ENCODE measurements around the gene WWTR1.
A peak's percentile ranks its signal among the peaks of the same experiment; 100 is the strongest.

Gene WWTR1

GRCh38 chr3:149589332-149589731, 68.5 kb downstream of the WWTR1 start:
- H3K4me3 ChIP-seq = no peak overlapping the region
- peak overlapping the region; percentile 11 to 57 for H3K27ac ChIP-seq
- TF ChIP-seq CTCF (IDR thresholded peaks at IDR 0.05) = no peak
- no peak for DNase-seq (ENCODE audit: low spot score)

GRCh38 chr3:149588909-149589308, 68.9 kb downstream of the WWTR1 start:
- H3K4me3 ChIP-seq = no peak overlapping the region
- DNase-seq (ENCODE audit: low spot score) = no peak
- H3K27ac ChIP-seq = peak overlapping the region; percentile 11 to 57
- TF ChIP-seq CTCF (IDR thresholded peaks at IDR 0.05) = no peak

- H3K4me3 ChIP-seq = no peak overlapping the region
- no peak for DNase-seq (ENCODE audit: low spot score)
- TF ChIP-seq CTCF (IDR thresholded peaks at IDR 0.05) = no peak
- H3K27ac ChIP-seq = no peak overlapping the region
These were observed 70.4 kb downstream of the WWTR1 start for GRCh38 chr3:149587383-149587782.

GRCh38 chr3:149586871-149587270, 71.0 kb downstream of the WWTR1 start:
- DNase-seq (ENCODE audit: low spot score) = no peak
- H3K27ac ChIP-seq = peak overlapping the region in 1 of 2 donors; percentile 35
- H3K4me3 ChIP-seq = no peak overlapping the region
- TF ChIP-seq CTCF (IDR thresholded peaks at IDR 0.05) = no peak

- Histone ChIP-seq H3K27ac (no peak overlapping the region), H3K4me3 (no peak overlapping the region)
- no peak for TF ChIP-seq CTCF (IDR thresholded peaks at IDR 0.05)
- DNase-seq (ENCODE audit: low spot score) = no peak
These were observed 72.5 kb downstream of the WWTR1 start for GRCh38 chr3:149585401-149585726.

- no peak overlapping the region for H3K4me3 ChIP-seq
- peak overlapping the region in 1 of 2 donors; percentile 69 for H3K27ac ChIP-seq
- TF ChIP-seq CTCF (IDR thresholded peaks at IDR 0.05) = no peak
- no peak for DNase-seq (ENCODE audit: low spot score)
These were observed 73.7 kb downstream of the WWTR1 start for GRCh38 chr3:149583921-149584635.

GRCh38 chr3:149582395-149582794, 75.4 kb downstream of the WWTR1 start:
- no peak for DNase-seq (ENCODE audit: low spot score)
- Histone ChIP-seq H3K27ac (no peak overlapping the region), H3K4me3 (no peak overlapping the region)
- no peak for TF ChIP-seq CTCF (IDR thresholded peaks at IDR 0.05)

All from coronary artery (tissue), 2 donors.